ENCODE data around the gene CISD3. TPM values are rescaled to one million over a fixed set of nuclear protein-coding genes. Genes with fewer than 3 reads are reported as not detected.

CISD3 gene
- total RNA-seq, 2 donors from 2014 or later: 8.9 to 11.2 TPM

GRCh38 chr17:38746849-38747462 is 16.8 kb downstream of the CISD3 start:
- DNase-seq: peak; percentile 72
- no peak overlapping the region for H3K27ac ChIP-seq (ENCODE audit: low read depth, low read length)
- Mint-ChIP-seq H3K4me3 (peak overlapping the region; percentile 92), H3K27ac (peak overlapping the region; percentile 62), H3K27me3 (ENCODE audit: insufficient read depth) (no peaks in the 10 kb centered on the region), H3K36me3 (ENCODE audit: low read depth) (peaks cover 21% of the 10 kb centered on the region), H3K4me1 (peaks cover 47% of the 10 kb centered on the region), H3K9me3 (no peaks in the 10 kb centered on the region)
- TF ChIP-seq CTCF (conservative IDR thresholded peaks at IDR 0.05): no peak
- no peaks in the 10 kb centered on the region for H3K27me3 ChIP-seq (ENCODE audit: control insufficient read depth, insufficient read depth, low read length, poor library complexity, severe bottlenecking)
- peak overlapping the region; percentile 95 for H3K4me3 ChIP-seq (ENCODE audit: low read length)
- peaks cover 5% of the 10 kb centered on the region for H3K4me1 ChIP-seq (ENCODE audit: control insufficient read depth, insufficient read depth, low read length)
- peak overlapping the region; percentile 73 for H3K9ac ChIP-seq (ENCODE audit: extremely low read depth, low read length, poor library complexity, severe bottlenecking)
- peaks cover 15% of the 10 kb centered on the region for H3K36me3 ChIP-seq (ENCODE audit: control insufficient read depth, insufficient read depth, low read length)
- WGBS, 2 experiments (ENCODE audit: insufficient coverage in 1 of 2, insufficient read length in 1 of 2): 3 to 7% methylated on average over 2 to 17 of the region's 21 CpGs
- H3K9me3 ChIP-seq (ENCODE audit: control insufficient read depth, low read length): no peaks in the 10 kb centered on the region

GRCh38 chr17:38747463-38748148 is 17.5 kb downstream of the CISD3 start:
- WGBS, 2 experiments (ENCODE audit: insufficient coverage in 1 of 2, insufficient read length in 1 of 2): 0% methylated on average over 58 of the region's 64 CpGs; no CpG with 5 or more reads in 1 of the 2 experiments
- H3K27me3 Mint-ChIP-seq (ENCODE audit: insufficient read depth): no peaks in the 10 kb centered on the region
- H3K4me3 Mint-ChIP-seq: peak overlapping the region; percentile 92
- H3K27ac Mint-ChIP-seq: peak overlapping the region; percentile 87
- peak overlapping the region; percentile 81 for H3K27ac ChIP-seq (ENCODE audit: low read depth, low read length)
- peak overlapping the region; percentile 73 for H3K9ac ChIP-seq (ENCODE audit: extremely low read depth, low read length, poor library complexity, severe bottlenecking)
- no peaks in the 10 kb centered on the region for H3K9me3 ChIP-seq (ENCODE audit: control insufficient read depth, low read length)
- peaks cover 41% of the 10 kb centered on the region for H3K4me1 Mint-ChIP-seq
- TF ChIP-seq CTCF (conservative IDR thresholded peaks at IDR 0.05): peak; percentile 38
- H3K36me3 ChIP-seq (ENCODE audit: control insufficient read depth, insufficient read depth, low read length): peaks cover 9% of the 10 kb centered on the region
- H3K27me3 ChIP-seq (ENCODE audit: control insufficient read depth, insufficient read depth, low read length, poor library complexity, severe bottlenecking): no peaks in the 10 kb centered on the region
- peaks cover 5% of the 10 kb centered on the region for H3K4me1 ChIP-seq (ENCODE audit: control insufficient read depth, insufficient read depth, low read length)
- peaks cover 19% of the 10 kb centered on the region for H3K36me3 Mint-ChIP-seq (ENCODE audit: low read depth)
- H3K4me3 ChIP-seq (ENCODE audit: low read length): peak overlapping the region; percentile 95
- no peaks in the 10 kb centered on the region for H3K9me3 Mint-ChIP-seq
- DNase-seq: peak; percentile 85

DNA sequence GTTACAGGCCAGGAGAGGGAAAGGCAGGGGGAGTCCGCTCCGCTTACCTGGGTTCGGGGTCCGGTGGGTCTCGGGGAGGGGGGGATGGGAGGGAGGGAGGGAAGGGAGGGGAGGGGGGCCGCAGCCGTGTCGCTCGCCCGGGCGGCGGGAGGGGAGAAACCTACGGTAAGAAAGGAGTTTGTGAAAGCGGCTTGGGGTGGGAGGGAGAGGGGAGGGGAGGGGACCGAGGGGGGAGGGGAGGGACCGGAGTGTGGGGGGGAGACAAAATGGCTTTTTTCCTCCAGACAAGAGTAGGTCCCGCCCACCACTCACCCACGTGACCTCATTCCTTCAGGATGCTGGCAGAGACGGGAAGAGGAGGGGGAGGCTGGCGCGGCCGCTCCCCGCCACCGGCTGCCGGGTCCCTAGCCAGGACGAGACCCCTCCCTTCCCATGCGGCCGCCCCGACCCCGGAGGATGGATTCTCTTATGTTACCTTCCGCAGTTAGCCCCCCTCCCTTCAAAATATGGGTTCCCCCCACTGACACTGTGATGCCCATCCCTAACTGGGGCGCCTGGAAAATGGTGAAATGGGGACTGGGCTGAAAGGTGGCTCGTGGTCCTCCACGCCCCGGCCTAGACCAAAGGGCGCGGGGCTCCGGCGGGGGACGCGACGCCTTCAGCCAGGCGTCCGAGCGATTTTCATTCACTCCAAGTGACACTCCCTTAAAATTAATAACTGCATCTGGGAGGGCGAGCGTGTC is 18.2 kb downstream of the CISD3 start, which contains the start of gene PCGF2:
Gene PCGF2 (minus strand): TSS at position 188 of the 743 bp plus-strand sequence. CDS start 7,934 bp downstream, outside the sequence.
- H3K36me3 ChIP-seq (ENCODE audit: control insufficient read depth, insufficient read depth, low read length): peaks cover 4% of the 10 kb centered on the region
- peak within 1 kb of the TSS; percentile 73 for H3K9ac ChIP-seq (ENCODE audit: extremely low read depth, low read length, poor library complexity, severe bottlenecking)
- H3K27ac Mint-ChIP-seq: peak within 1 kb of the TSS; percentile 87
- peaks cover 4% of the 10 kb centered on the region for H3K4me1 ChIP-seq (ENCODE audit: control insufficient read depth, insufficient read depth, low read length)
- H3K36me3 Mint-ChIP-seq (ENCODE audit: low read depth): peaks cover 14% of the 10 kb centered on the region
- peak; percentile 99 for DNase-seq
- H3K4me3 ChIP-seq (ENCODE audit: low read length): peak within 1 kb of the TSS; percentile 99
- 0% methylated on average over 2 to 33 of the region's 47 CpGs for WGBS, 2 experiments (ENCODE audit: insufficient coverage in 1 of 2, insufficient read length in 1 of 2)
- H3K9me3 ChIP-seq (ENCODE audit: control insufficient read depth, low read length): no peaks in the 10 kb centered on the region
- H3K27me3 Mint-ChIP-seq (ENCODE audit: insufficient read depth): no peaks in the 10 kb centered on the region
- H3K4me1 Mint-ChIP-seq: peaks cover 35% of the 10 kb centered on the region
- H3K4me3 Mint-ChIP-seq: peak within 1 kb of the TSS; percentile 92
- H3K27me3 ChIP-seq (ENCODE audit: control insufficient read depth, insufficient read depth, low read length, poor library complexity, severe bottlenecking): no peaks in the 10 kb centered on the region
- H3K9me3 Mint-ChIP-seq: no peaks in the 10 kb centered on the region
- TF ChIP-seq CTCF (conservative IDR thresholded peaks at IDR 0.05): no peak
- peak within 1 kb of the TSS; percentile 81 for H3K27ac ChIP-seq (ENCODE audit: low read depth, low read length)
